HUES6 (cell line): ENCODE results near the gene RPS6KA3.
A peak's percentile ranks its signal among the peaks of the same experiment; 100 is the strongest.

Experiments
- H3K27ac ChIP-seq: 2 replicates; pipeline ENCODE4 v1.7.0; 2013; ENCODE audit warnings: low read depth, mild to moderate bottlenecking, low read length, inconsistent platforms
- H3K27me3 ChIP-seq: 2 replicates; pipeline ENCODE4 v1.6.1; 2013; ENCODE audit warnings: low read length; ENCODE audit not compliant: control insufficient read depth, insufficient read depth
- H3K36me3 ChIP-seq: 2 replicates; pipeline ENCODE4 v1.6.1; 2013; ENCODE audit warnings: low read length; ENCODE audit not compliant: control insufficient read depth, insufficient read depth
- H3K4me1 ChIP-seq: 2 replicates; pipeline ENCODE4 v1.6.1; 2013; ENCODE audit warnings: low read length; ENCODE audit not compliant: control insufficient read depth, insufficient read depth
- H3K4me3 ChIP-seq: 2 replicates; pipeline ENCODE4 v1.5.1; 2013; ENCODE audit warnings: low read depth, low read length
- H3K9ac ChIP-seq: one replicate; pipeline ENCODE4 v1.6.1; 2013; ENCODE audit warnings: mild to moderate bottlenecking, low read length
- H3K9me3 ChIP-seq: 2 replicates; pipeline ENCODE4 v1.6.1; 2013; ENCODE audit warnings: low read depth, low read length; ENCODE audit not compliant: control insufficient read depth, insufficient read depth

RPS6KA3 gene

GRCh38 chrX:20266810-20267606 is at the start of gene RPS6KA3:
Gene RPS6KA3 (minus strand): TSS chrX:20266909. CDS start chrX:20266632, 277 bp downstream.
- no peaks in the 10 kb centered on the region for H3K36me3 ChIP-seq
- peak within 1 kb of the TSS; percentile 78 for H3K9ac ChIP-seq
- H3K27ac ChIP-seq, result no peak within 1 kb of the TSS; the same call in 1 of the 2 replicates
- peaks cover 50% of the 10 kb centered on the region for H3K27me3 ChIP-seq
- H3K9me3 ChIP-seq, result no peaks in the 10 kb centered on the region
- peak within 1 kb of the TSS; percentile 86 for H3K4me3 ChIP-seq
- peaks cover 9% of the 10 kb centered on the region for H3K4me1 ChIP-seq

GRCh38 chrX:20315140-20315539 is 48.4 kb upstream of the RPS6KA3 start:
- Histone ChIP-seq H3K27ac (no peak overlapping the region), H3K27me3 (peaks cover 3% of the 10 kb centered on the region; the same call in 1 of the 2 replicates), H3K36me3 (no peaks in the 10 kb centered on the region), H3K4me3 (no peak overlapping the region), H3K9ac (no peak overlapping the region), H3K4me1 (no peaks in the 10 kb centered on the region), H3K9me3 (no peaks in the 10 kb centered on the region)

- Histone ChIP-seq H3K4me3 (no peak overlapping the region), H3K9ac (no peak overlapping the region), H3K27me3 (peaks cover 3% of the 10 kb centered on the region; the same call in 1 of the 2 replicates), H3K4me1 (no peaks in the 10 kb centered on the region), H3K27ac (no peak overlapping the region), H3K36me3 (no peaks in the 10 kb centered on the region), H3K9me3 (no peaks in the 10 kb centered on the region)
Observed at GRCh38 chrX:20313899-20314298, 47.2 kb upstream of the RPS6KA3 start.

- peaks cover 3% of the 10 kb centered on the region; the same call in 1 of the 2 replicates for H3K27me3 ChIP-seq
- H3K9ac ChIP-seq, result no peak overlapping the region
- H3K27ac ChIP-seq, result no peak overlapping the region
- H3K36me3 ChIP-seq, result no peaks in the 10 kb centered on the region
- H3K4me1 ChIP-seq, result no peaks in the 10 kb centered on the region
- no peaks in the 10 kb centered on the region for H3K9me3 ChIP-seq
- no peak overlapping the region for H3K4me3 ChIP-seq
Observed at GRCh38 chrX:20312018-20312417, 45.3 kb upstream of the RPS6KA3 start.

- Histone ChIP-seq H3K9me3 (no peaks in the 10 kb centered on the region), H3K9ac (no peak overlapping the region), H3K27me3 (peaks cover 3% of the 10 kb centered on the region; the same call in 1 of the 2 replicates), H3K27ac (no peak overlapping the region), H3K4me3 (no peak overlapping the region), H3K4me1 (no peaks in the 10 kb centered on the region), H3K36me3 (no peaks in the 10 kb centered on the region)
Observed at GRCh38 chrX:20311505-20311904, 44.8 kb upstream of the RPS6KA3 start.

GRCh38 chrX:20309806-20310205 is 43.1 kb upstream of the RPS6KA3 start:
- Histone ChIP-seq H3K36me3 (no peaks in the 10 kb centered on the region), H3K4me1 (no peaks in the 10 kb centered on the region), H3K9ac (no peak overlapping the region), H3K4me3 (no peak overlapping the region), H3K27ac (no peak overlapping the region), H3K9me3 (no peaks in the 10 kb centered on the region), H3K27me3 (peaks cover 3% of the 10 kb centered on the region; the same call in 1 of the 2 replicates)

GRCh38 chrX:20306668-20307067 is 40.0 kb upstream of the RPS6KA3 start:
- Histone ChIP-seq H3K4me3 (no peak overlapping the region), H3K4me1 (no peaks in the 10 kb centered on the region), H3K27ac (no peak overlapping the region), H3K36me3 (no peaks in the 10 kb centered on the region), H3K9ac (no peak overlapping the region), H3K9me3 (no peaks in the 10 kb centered on the region), H3K27me3 (peaks cover 3% of the 10 kb centered on the region; the same call in 1 of the 2 replicates)

- no peaks in the 10 kb centered on the region for H3K4me1 ChIP-seq
Observed at GRCh38 chrX:20300822-20301221, 34.1 kb upstream of the RPS6KA3 start.

GRCh38 chrX:20294957-20295356 is 28.2 kb upstream of the RPS6KA3 start:
- H3K36me3 ChIP-seq, result no peaks in the 10 kb centered on the region
- H3K27me3 ChIP-seq, result peaks cover 6% of the 10 kb centered on the region; the same call in 1 of the 2 replicates
- H3K4me1 ChIP-seq, result no peaks in the 10 kb centered on the region
- peaks cover 3% of the 10 kb centered on the region; the same call in 1 of the 2 replicates for H3K9me3 ChIP-seq
- H3K27ac ChIP-seq, result no peak overlapping the region
- no peak overlapping the region for H3K9ac ChIP-seq
- H3K4me3 ChIP-seq, result no peak overlapping the region

More at GRCh38 chrX:20300822-20301221, 34.1 kb upstream of the RPS6KA3 start:
- no peaks in the 10 kb centered on the region for H3K9me3 ChIP-seq
- no peak overlapping the region for H3K9ac ChIP-seq
- H3K27me3 ChIP-seq, result peaks cover 6% of the 10 kb centered on the region; the same call in 1 of the 2 replicates
- H3K27ac ChIP-seq, result no peak overlapping the region
- no peak overlapping the region for H3K4me3 ChIP-seq
- no peaks in the 10 kb centered on the region for H3K36me3 ChIP-seq

- H3K4me1 ChIP-seq, result no peaks in the 10 kb centered on the region
- H3K27me3 ChIP-seq, result peaks cover 6% of the 10 kb centered on the region; the same call in 1 of the 2 replicates
- H3K9ac ChIP-seq, result no peak overlapping the region
- H3K27ac ChIP-seq, result no peak overlapping the region
- no peak overlapping the region for H3K4me3 ChIP-seq
- H3K36me3 ChIP-seq, result no peaks in the 10 kb centered on the region
- H3K9me3 ChIP-seq, result peaks cover 3% of the 10 kb centered on the region; the same call in 1 of the 2 replicates
Observed at GRCh38 chrX:20294284-20294683, 27.6 kb upstream of the RPS6KA3 start.

GRCh38 chrX:20285511-20285910 is 18.8 kb upstream of the RPS6KA3 start:
- Histone ChIP-seq H3K4me1 (no peaks in the 10 kb centered on the region), H3K9me3 (peaks cover 3% of the 10 kb centered on the region; the same call in 1 of the 2 replicates), H3K4me3 (no peak overlapping the region), H3K27me3 (peaks cover 16% of the 10 kb centered on the region; the same call in 1 of the 2 replicates), H3K27ac (no peak overlapping the region), H3K36me3 (no peaks in the 10 kb centered on the region), H3K9ac (no peak overlapping the region)
